ENCODE measurements around the gene UBXN4.

The UBXN4 gene

GRCh38 chr2:135820003-135820618, 78.5 kb downstream of the UBXN4 start:
- no peak for TF ChIP-seq CTCF (IDR thresholded peaks at IDR 0.05; ENCODE audit: low read depth, low read length)
- H3K4me3 ChIP-seq (ENCODE audit: low read depth, low read length), result no peak overlapping the region

- no peak overlapping the region for H3K4me3 ChIP-seq (ENCODE audit: low read depth, low read length)
- TF ChIP-seq CTCF (IDR thresholded peaks at IDR 0.05; ENCODE audit: low read depth, low read length), result no peak
Observed at GRCh38 chr2:135821190-135821589, 79.5 kb downstream of the UBXN4 start.

GRCh38 chr2:135822855-135823254, 81.2 kb downstream of the UBXN4 start:
- H3K4me3 ChIP-seq (ENCODE audit: low read depth, low read length), result no peak overlapping the region
- TF ChIP-seq CTCF (IDR thresholded peaks at IDR 0.05; ENCODE audit: low read depth, low read length), result no peak

GRCh38 chr2:135825131-135825530, 83.5 kb downstream of the UBXN4 start:
- H3K4me3 ChIP-seq (ENCODE audit: low read depth, low read length), result no peak overlapping the region
- TF ChIP-seq CTCF (IDR thresholded peaks at IDR 0.05; ENCODE audit: low read depth, low read length), result no peak

- TF ChIP-seq CTCF (IDR thresholded peaks at IDR 0.05; ENCODE audit: low read depth, low read length), result no peak
- H3K4me3 ChIP-seq (ENCODE audit: low read depth, low read length), result no peak overlapping the region
Observed at GRCh38 chr2:135825550-135826176, 84.0 kb downstream of the UBXN4 start.

- no peak for TF ChIP-seq CTCF (IDR thresholded peaks at IDR 0.05; ENCODE audit: low read depth, low read length)
- H3K4me3 ChIP-seq (ENCODE audit: low read depth, low read length), result no peak overlapping the region
Observed at GRCh38 chr2:135826544-135826943, 84.9 kb downstream of the UBXN4 start.

- TF ChIP-seq CTCF (IDR thresholded peaks at IDR 0.05; ENCODE audit: low read depth, low read length), result no peak
- H3K4me3 ChIP-seq (ENCODE audit: low read depth, low read length), result no peak overlapping the region
Observed at GRCh38 chr2:135829378-135830135, 87.9 kb downstream of the UBXN4 start.

All from WI38 (cell line).